HepG2 (cell line): ENCODE measurements around the gene ZNF318. TPM values are rescaled to one million over a fixed set of nuclear protein-coding genes. Genes with fewer than 3 reads are reported as not detected.
A peak's percentile ranks its signal among the peaks of the same experiment; 100 is the strongest.

ENCODE experiments used
- CREM ChIP-seq, 2 experiments: sonication (generic) in 1 of 2; formaldehyde crosslinking in 1 of 2; IDR thresholded peaks; 2 replicates each; pipeline versions ENCODE4 v1.4.0 to v1.6.1; 2016 to 2020; ENCODE audit warnings: antibody characterized with exemption in 1 of 2, mild to moderate bottlenecking in 1 of 2, missing genetic modification reagents in 1 of 2
- ELF1 ChIP-seq: sonication (generic); formaldehyde crosslinking; IDR thresholded peaks from 2 replicates; pipeline ENCODE4 v1.4.0; 2020; ENCODE audit warnings: missing genetic modification reagents
- HNF1B ChIP-seq: sonication (generic); formaldehyde crosslinking; IDR thresholded peaks from 2 replicates; pipeline ENCODE4 v1.5.1; 2020; ENCODE audit warnings: mild to moderate bottlenecking, moderate library complexity, missing genetic modification reagents
- RBM39 ChIP-seq: fragments of 200-400 bp; formaldehyde crosslinking; IDR thresholded peaks from one replicate; pipeline ENCODE4 v1.6.1; 2018; ENCODE audit warnings: antibody characterized with exemption, mild to moderate bottlenecking, low read depth, low read length; ENCODE audit not compliant: poor library complexity, severe bottlenecking
- RFX1 ChIP-seq: fragments of 450-650 bp; IDR thresholded peaks from 2 replicates; pipeline ENCODE4 v1.6.1; 2017
- SKI ChIP-seq: fragments of 450-650 bp; IDR thresholded peaks from one replicate; pipeline ENCODE4 v1.6.1; 2018; ENCODE audit warnings: mild to moderate bottlenecking; ENCODE audit not compliant: partially characterized antibody
- SOX6 ChIP-seq, 2 experiments: fragments of 450-650 bp in 1 of 2; sonication (generic) in 1 of 2; formaldehyde crosslinking in 1 of 2; IDR thresholded peaks; 2 replicates each; pipeline versions ENCODE4 v1.4.0 to v1.6.1; 2017 to 2020; ENCODE audit warnings: antibody characterized with exemption in 1 of 2, mild to moderate bottlenecking in 1 of 2, missing genetic modification reagents in 1 of 2
- UBTF ChIP-seq: sonication (generic); formaldehyde crosslinking; IDR thresholded peaks from 2 replicates; pipeline ENCODE4 v1.4.0; 2020; ENCODE audit warnings: mild to moderate bottlenecking, missing genetic modification reagents
- ZNF317 ChIP-seq: sonication (generic); formaldehyde crosslinking; IDR thresholded peaks from 2 replicates; pipeline ENCODE4 v1.5.0; 2020; ENCODE audit warnings: mild to moderate bottlenecking, missing genetic modification reagents
- ZNF572 ChIP-seq: sonication (generic); formaldehyde crosslinking; IDR thresholded peaks from 2 replicates; pipeline ENCODE4 v1.5.1; 2020; ENCODE audit warnings: mild to moderate bottlenecking, missing genetic modification reagents
- ZNF607 ChIP-seq: sonication (generic); formaldehyde crosslinking; IDR thresholded peaks from 2 replicates; pipeline ENCODE4 v1.5.1; 2020; ENCODE audit warnings: missing genetic modification reagents, mild to moderate bottlenecking, borderline replicate concordance
- ZNF816 ChIP-seq: sonication (generic); formaldehyde crosslinking; IDR thresholded peaks from 2 replicates; pipeline ENCODE4 v1.8.0; 2022; ENCODE audit warnings: missing genetic modification reagents, mild to moderate bottlenecking, borderline replicate concordance
- polyA plus RNA-seq, 8 experiments: library from polyadenylated mRNA; depleted of rRNA in 3 of 8; stranded (reverse) in 7 of 8; unstranded in 1 of 8; fragments of >200 nt; fragmentation: Illumina TruSeq in 4 of 8; extraction: Trizol in 4 of 8; gene quantifications; 2 replicates each; pipeline versions ENCODE4 v1.2.1 to v1.2.3, GENCODE V29; 2011 to 2016; ENCODE audit warnings: low read depth in 4 of 8, missing spikeins in 1 of 8, mixed read lengths in 1 of 8; ENCODE audit not compliant: insufficient read depth in 1 of 8
- small RNA-seq, 3 experiments: library from RNA; depleted of rRNA; stranded (forward); fragments of <200 nt; gene quantifications; one replicate each; pipeline ENCODE3, GENCODE V24; 2012; ENCODE audit warnings: low read depth in 2 of 3, low replicate concordance in 1 of 3; ENCODE audit not compliant: insufficient read length in 3 of 3, insufficient read depth in 2 of 3
- total RNA-seq, 5 experiments: library from RNA; depleted of rRNA; stranded (reverse); fragments of >200 nt; fragmentation: Illumina TruSeq; extraction: Trizol; gene quantifications; 2 replicates each; pipeline ENCODE4 v1.2.3, GENCODE V29; 2016; ENCODE audit warnings: low read depth in 1 of 5

Gene ZNF318
- total and polyA plus RNA-seq, 2 of the 13 experiments (the other 11 are each of a cell fraction or from before 2014, with no cell fraction given) = 13.0 to 14.5 TPM

DNA sequence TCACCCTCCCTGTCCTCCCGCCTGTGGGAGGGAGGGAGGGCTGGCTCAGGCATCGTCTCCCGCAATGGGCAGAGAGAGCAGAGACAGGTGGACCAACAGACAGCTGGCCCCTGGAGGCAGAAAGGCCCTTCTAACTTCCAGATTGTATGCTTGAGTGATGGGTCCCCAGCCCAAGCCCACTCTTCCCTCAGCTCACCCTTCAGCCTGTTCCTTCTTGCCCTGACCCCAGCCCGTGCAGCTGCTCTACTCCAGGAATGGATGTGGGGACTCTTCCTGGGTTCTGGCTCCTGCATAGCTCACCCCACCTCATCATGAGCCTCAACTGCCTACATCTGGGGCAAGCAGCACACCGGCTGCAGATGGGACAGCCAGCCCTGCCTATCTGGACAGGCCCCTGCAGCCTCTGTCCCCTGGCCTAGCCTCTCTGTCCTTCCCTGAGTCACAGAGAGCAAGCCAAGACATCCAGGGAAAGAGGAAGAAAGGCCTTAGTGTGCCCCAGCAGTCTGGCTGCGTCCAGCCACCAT lies 82.9 kb downstream of the ZNF318 start (continued):
- TF ChIP-seq UBTF (CRISPR knock-in tag) = 0 out of 2 replicates have a peak, but pooled peaks have one; percentile 14
- TF ChIP-seq CREM (IDR thresholded peaks at IDR 0.05) = no peak
- TF ChIP-seq CREM (CRISPR knock-in tag; IDR thresholded peaks at IDR 0.05) = no peak
- TF ChIP-seq ELF1 (CRISPR knock-in tag) = no peak
- no peak for TF ChIP-seq ZNF816
- no peak for TF ChIP-seq SOX6 (IDR thresholded peaks at IDR 0.05)
- no peak for TF ChIP-seq SOX6 (CRISPR knock-in tag; IDR thresholded peaks at IDR 0.05)
- no peak for TF ChIP-seq ZNF317
- TF ChIP-seq SKI = no peak
- TF ChIP-seq RBM39 = no peak
- 0 out of 2 replicates have a peak, but pooled peaks have one; percentile 32 for TF ChIP-seq HNF1B (CRISPR knock-in tag)
- peak; percentile 41; the same call in 1 of the 2 replicates for TF ChIP-seq ZNF607 (CRISPR knock-in tag)
- TF ChIP-seq RFX1 = no peak
- TF ChIP-seq ZNF572 (CRISPR knock-in tag) = peak; percentile 76; the same call in 1 of the 2 replicates

Small RNA genes within 50 kb of the gene (small RNA-seq; reads per million reads assigned to genes)
- gene AL590383.1 (0 reads per million in 3 experiments), gene RPL12P47 (0 reads per million in 3 experiments)

Other genes starting within 250 kb of the ZNF318 start
- 21.0 and 25.5 TPM in 2 replicates for gene SRF, start 198.4 kb downstream of the ZNF318 start, total RNA-seq (2016; rRNA removed; fragmentation: Illumina TruSeq; extraction: Trizol)
- 44.1 and 45.7 TPM in 2 replicates for gene SRF, start 198.4 kb downstream of the ZNF318 start, polyA plus RNA-seq (2011; rRNA removed)
- gene CUL9, start 187.5 kb downstream of the ZNF318 start, total RNA-seq (2016; rRNA removed; fragmentation: Illumina TruSeq; extraction: Trizol) = 10.5 and 11.4 TPM in 2 replicates
- gene CUL9, start 187.5 kb downstream of the ZNF318 start, polyA plus RNA-seq (2011; rRNA removed) = 13.7 and 15.3 TPM in 2 replicates
- 75.0 and 75.1 TPM in 2 replicates for gene DNPH1, start 140.2 kb downstream of the ZNF318 start, total RNA-seq (2016; rRNA removed; fragmentation: Illumina TruSeq; extraction: Trizol)
- gene DNPH1, start 140.2 kb downstream of the ZNF318 start, polyA plus RNA-seq (2011; rRNA removed) = 56.5 and 65.8 TPM in 2 replicates
- 0.10 and 0.33 TPM in 2 replicates for gene TTBK1, start 126.2 kb downstream of the ZNF318 start, total RNA-seq (2016; rRNA removed; fragmentation: Illumina TruSeq; extraction: Trizol)
- 0.24 and 0.50 TPM in 2 replicates for gene TTBK1, start 126.2 kb downstream of the ZNF318 start, polyA plus RNA-seq (2011; rRNA removed)
- 8.6 and 22.6 TPM in 2 replicates for gene SLC22A7, start 71.4 kb downstream of the ZNF318 start, total RNA-seq (2016; rRNA removed; fragmentation: Illumina TruSeq; extraction: Trizol)
- 5.3 and 12.3 TPM in 2 replicates for gene SLC22A7, start 71.4 kb downstream of the ZNF318 start, polyA plus RNA-seq (2011; rRNA removed)
- gene CRIP3, start 60.8 kb downstream of the ZNF318 start, total RNA-seq (2016; rRNA removed; fragmentation: Illumina TruSeq; extraction: Trizol) = 3.5 and 6.3 TPM in 2 replicates
- gene CRIP3, start 60.8 kb downstream of the ZNF318 start, polyA plus RNA-seq (2011; rRNA removed) = 9.3 and 14.2 TPM in 2 replicates
- gene ABCC10, start 57.9 kb upstream of the ZNF318 start, total RNA-seq (2016; rRNA removed; fragmentation: Illumina TruSeq; extraction: Trizol) = 11.2 and 24.3 TPM in 2 replicates
- 16.0 and 24.1 TPM in 2 replicates for gene ABCC10, start 57.9 kb upstream of the ZNF318 start, polyA plus RNA-seq (2011; rRNA removed)
- 0.74 and 1.2 TPM in 2 replicates for gene DLK2, start 85.9 kb upstream of the ZNF318 start, total RNA-seq (2016; rRNA removed; fragmentation: Illumina TruSeq; extraction: Trizol)
- 3.8 and 5.9 TPM in 2 replicates for gene DLK2, start 85.9 kb upstream of the ZNF318 start, polyA plus RNA-seq (2011; rRNA removed)
- gene TJAP1, start 107.9 kb upstream of the ZNF318 start, total RNA-seq (2016; rRNA removed; fragmentation: Illumina TruSeq; extraction: Trizol) = 10.2 and 15.7 TPM in 2 replicates
- 41.6 and 48.3 TPM in 2 replicates for gene TJAP1, start 107.9 kb upstream of the ZNF318 start, polyA plus RNA-seq (2011; rRNA removed)
- 0.11 and 0.17 TPM in 2 replicates for gene LRRC73, start 140.7 kb upstream of the ZNF318 start, total RNA-seq (2016; rRNA removed; fragmentation: Illumina TruSeq; extraction: Trizol)
- 0.08 and 0.12 TPM in 2 replicates for gene LRRC73, start 140.7 kb upstream of the ZNF318 start, polyA plus RNA-seq (2011; rRNA removed)
- gene YIPF3, start 147.3 kb upstream of the ZNF318 start, total RNA-seq (2016; rRNA removed; fragmentation: Illumina TruSeq; extraction: Trizol) = 51.2 and 107 TPM in 2 replicates
- gene YIPF3, start 147.3 kb upstream of the ZNF318 start, polyA plus RNA-seq (2011; rRNA removed) = 206 and 248 TPM in 2 replicates
- 72.2 and 75.6 TPM in 2 replicates for gene POLR1C, start 147.4 kb upstream of the ZNF318 start, total RNA-seq (2016; rRNA removed; fragmentation: Illumina TruSeq; extraction: Trizol)
- 55.2 and 62.6 TPM in 2 replicates for gene POLR1C, start 147.4 kb upstream of the ZNF318 start, polyA plus RNA-seq (2011; rRNA removed)
- 68.0 and 71.3 TPM in 2 replicates for gene XPO5, start 206.4 kb upstream of the ZNF318 start, total RNA-seq (2016; rRNA removed; fragmentation: Illumina TruSeq; extraction: Trizol)
- 52.2 and 67.6 TPM in 2 replicates for gene XPO5, start 206.4 kb upstream of the ZNF318 start, polyA plus RNA-seq (2011; rRNA removed)
- 25.0 and 35.5 TPM in 2 replicates for gene POLH, start 206.5 kb upstream of the ZNF318 start, total RNA-seq (2016; rRNA removed; fragmentation: Illumina TruSeq; extraction: Trizol)
- 6.3 and 11.6 TPM in 2 replicates for gene POLH, start 206.5 kb upstream of the ZNF318 start, polyA plus RNA-seq (2011; rRNA removed)